HL-60 (cell line): ENCODE measurements around the gene PA2G4.

ENCODE experiments used
- DNase-seq, 2 experiments: peaks; one replicate each; pipeline ENCODE4 v3.0.0-alpha.2; 2010 to 2020; ENCODE audit warnings: low read depth in 1 of 2, low spot score in 1 of 2
- H3K27ac ChIP-seq: fragments of 250-450 bp; sonication (Bioruptor Pico); replicated peaks from 2 replicates; pipeline ENCODE4 v1.5.1; 2020; ENCODE audit warnings: mild to moderate bottlenecking, moderate library complexity
- H3K27me3 ChIP-seq: fragments of 250-450 bp; sonication (Bioruptor Pico); 2 replicates; pipeline ENCODE4 v1.5.1; 2021; ENCODE audit warnings: mild to moderate bottlenecking, moderate library complexity; ENCODE audit not compliant: insufficient read depth, poor library complexity, severe bottlenecking
- H3K4me3 ChIP-seq: replicated peaks from 2 replicates; pipeline ENCODE4 v1.5.1; 2011; ENCODE audit warnings: mild to moderate bottlenecking, control low read depth, low read length; ENCODE audit not compliant: insufficient read depth
- GABPA ChIP-seq: IDR thresholded peaks from 2 replicates; pipeline ENCODE4 v1.6.1; 2012; ENCODE audit warnings: low read depth
- POLR2AphosphoS5 ChIP-seq: IDR thresholded peaks from 2 replicates; pipeline ENCODE4 v1.6.1; 2012; ENCODE audit warnings: low read depth
- REST ChIP-seq: IDR thresholded peaks from 2 replicates; pipeline ENCODE4 v1.6.1; 2012; ENCODE audit warnings: low read depth; ENCODE audit not compliant: insufficient replicate concordance
- SPI1 ChIP-seq: IDR thresholded peaks from 2 replicates; pipeline ENCODE4 v1.6.1; 2012; ENCODE audit warnings: low read depth, mild to moderate bottlenecking, borderline replicate concordance
- TF ChIP-seq, protein P1 (sequence below): IDR thresholded peaks from one replicate; pipeline ENCODE4 v1.5.1; 2011; ENCODE audit warnings: low read length, control low read depth, inconsistent platforms; ENCODE audit not compliant: insufficient read depth

Gene PA2G4

GRCh38 chr12:56151672-56152131, 47.3 kb downstream of the PA2G4 start:
- Histone ChIP-seq H3K4me3 (peak overlapping the region; percentile 62), H3K27me3 (no peaks in the 10 kb centered on the region), H3K27ac (peak overlapping the region; percentile 95)
- DNase-seq: peak in 1 of 2 experiments; percentile 68
- TF ChIP-seq, protein P1, sequence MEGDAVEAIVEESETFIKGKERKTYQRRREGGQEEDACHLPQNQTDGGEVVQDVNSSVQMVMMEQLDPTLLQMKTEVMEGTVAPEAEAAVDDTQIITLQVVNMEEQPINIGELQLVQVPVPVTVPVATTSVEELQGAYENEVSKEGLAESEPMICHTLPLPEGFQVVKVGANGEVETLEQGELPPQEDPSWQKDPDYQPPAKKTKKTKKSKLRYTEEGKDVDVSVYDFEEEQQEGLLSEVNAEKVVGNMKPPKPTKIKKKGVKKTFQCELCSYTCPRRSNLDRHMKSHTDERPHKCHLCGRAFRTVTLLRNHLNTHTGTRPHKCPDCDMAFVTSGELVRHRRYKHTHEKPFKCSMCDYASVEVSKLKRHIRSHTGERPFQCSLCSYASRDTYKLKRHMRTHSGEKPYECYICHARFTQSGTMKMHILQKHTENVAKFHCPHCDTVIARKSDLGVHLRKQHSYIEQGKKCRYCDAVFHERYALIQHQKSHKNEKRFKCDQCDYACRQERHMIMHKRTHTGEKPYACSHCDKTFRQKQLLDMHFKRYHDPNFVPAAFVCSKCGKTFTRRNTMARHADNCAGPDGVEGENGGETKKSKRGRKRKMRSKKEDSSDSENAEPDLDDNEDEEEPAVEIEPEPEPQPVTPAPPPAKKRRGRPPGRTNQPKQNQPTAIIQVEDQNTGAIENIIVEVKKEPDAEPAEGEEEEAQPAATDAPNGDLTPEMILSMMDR: peak; percentile 21
- TF ChIP-seq SPI1: no peak

- H3K27me3 ChIP-seq: no peaks in the 10 kb centered on the region
- H3K27ac ChIP-seq: peak within 1 kb of the TSS; percentile 95
- TF ChIP-seq GABPA (peak; percentile 76), REST (peak; percentile 59), SPI1 (no peak), POLR2AphosphoS5 (peak; percentile 88)
- TF ChIP-seq, protein P1: no peak
- peak; percentile 85 to 93 for DNase-seq
- peak within 1 kb of the TSS; percentile 62 for H3K4me3 ChIP-seq
These were observed 47.9 kb downstream of the PA2G4 start, which contains the start of gene MYL6B for GRCh38 chr12:56152132-56152755. Gene MYL6B, plus strand, starts transcription at chr12:56152587. Its CDS starts 1,332 bp downstream, at chr12:56153919.

GRCh38 chr12:56152756-56153677, 48.7 kb downstream of the PA2G4 start:
- Histone ChIP-seq H3K27me3 (no peaks in the 10 kb centered on the region), H3K4me3 (peak overlapping the region; percentile 62), H3K27ac (peak overlapping the region; percentile 95)
- TF ChIP-seq GABPA: no peak
- TF ChIP-seq REST: no peak
- no peak for TF ChIP-seq POLR2AphosphoS5
- no peak for TF ChIP-seq SPI1
- TF ChIP-seq, protein P1: no peak
- DNase-seq: no peak
